Vagina (tissue), 2 donors: ENCODE data around the gene KIAA1671.

ENCODE experiments used
- CTCF ChIP-seq, 3 experiments: fragments of 450-650 bp in 2 of 3; fragments of 200-600 bp in 1 of 3; sonication (generic) in 1 of 3; IDR thresholded peaks; one replicate each; pipeline ENCODE4 v1.5.1; 2017 to 2019; ENCODE audit warnings: antibody characterized with exemption in 3 of 3, mild to moderate bottlenecking in 2 of 3, moderate library complexity in 2 of 3
- POLR2A ChIP-seq, 2 donors: fragments of 450-650 bp; IDR thresholded peaks; one replicate each; pipeline ENCODE4 v1.6.1; 2017; ENCODE audit warnings: antibody characterized with exemption in 2 of 2, mild to moderate bottlenecking in 2 of 2, moderate library complexity in 2 of 2
- POLR2AphosphoS5 ChIP-seq, 2 donors: sonication (generic); formaldehyde crosslinking; IDR thresholded peaks; one replicate each; pipeline ENCODE4 v1.9.0; 2017; ENCODE audit warnings: antibody characterized with exemption in 2 of 2, mild to moderate bottlenecking in 2 of 2, low read depth in 1 of 2; ENCODE audit not compliant: insufficient read depth in 1 of 2

GRCh38 chr22:24937114-24937513, 15.4 kb upstream of the KIAA1671 start:
- TF ChIP-seq CTCF (IDR thresholded peaks at IDR 0.05) (no peak), POLR2A (IDR thresholded peaks at IDR 0.05) (no peak), POLR2AphosphoS5 (IDR thresholded peaks at IDR 0.05; ENCODE audit: insufficient read depth in 1 of 2, low read depth in 1 of 2) (no peak)
